ENCODE data around the gene ZRANB2. TPM values are rescaled to one million over a fixed set of nuclear protein-coding genes. Genes with fewer than 3 reads are reported as not detected.

The ZRANB2 gene
- total RNA-seq, 1 donor from 2014 or later = 30.8 TPM

DNA sequence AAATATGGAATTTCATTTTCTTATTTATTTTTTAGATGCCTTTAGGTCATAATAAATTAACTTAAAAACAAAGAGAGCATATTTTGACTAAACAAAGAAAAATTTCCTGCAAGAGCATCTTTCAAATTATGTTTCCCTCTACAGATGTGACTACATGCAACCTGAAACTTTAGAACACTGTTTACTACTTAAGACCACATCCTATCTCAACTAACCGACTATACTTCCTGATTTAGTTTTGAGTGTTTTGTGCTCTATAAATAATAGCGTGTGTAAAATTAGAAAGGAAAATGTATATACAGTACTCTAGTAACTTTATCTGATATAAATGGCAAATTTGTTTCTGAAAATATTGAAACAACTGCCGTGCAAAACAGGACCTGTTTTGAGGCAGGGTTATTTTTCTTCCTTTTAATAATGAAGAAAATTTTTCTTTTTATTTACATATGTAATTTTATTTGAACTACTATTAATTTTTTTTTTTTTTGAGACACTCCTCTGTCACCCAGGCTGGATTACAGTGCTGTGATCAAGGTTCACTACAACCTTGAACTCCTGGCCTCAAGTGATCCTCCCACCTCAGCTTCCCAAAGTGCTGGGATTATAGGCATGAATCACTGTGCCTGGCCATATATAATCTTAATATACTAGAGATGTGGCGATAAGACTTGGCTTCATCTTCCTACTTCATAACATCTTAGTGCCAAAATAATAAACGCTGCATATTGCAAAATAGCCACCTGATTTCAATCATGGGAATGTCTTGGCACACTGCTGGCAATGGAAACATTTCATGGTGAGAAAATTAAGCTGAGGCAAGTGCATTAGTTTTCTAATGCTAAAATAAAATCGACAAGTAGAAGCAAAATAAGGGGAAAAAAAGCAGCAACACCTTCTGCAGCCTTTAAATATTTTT lies 12.3 kb downstream of the ZRANB2 start:
- DNase-seq (ENCODE audit: low read depth) (no peak), FAIRE-seq (no peak)
- TF ChIP-seq, protein P1, sequence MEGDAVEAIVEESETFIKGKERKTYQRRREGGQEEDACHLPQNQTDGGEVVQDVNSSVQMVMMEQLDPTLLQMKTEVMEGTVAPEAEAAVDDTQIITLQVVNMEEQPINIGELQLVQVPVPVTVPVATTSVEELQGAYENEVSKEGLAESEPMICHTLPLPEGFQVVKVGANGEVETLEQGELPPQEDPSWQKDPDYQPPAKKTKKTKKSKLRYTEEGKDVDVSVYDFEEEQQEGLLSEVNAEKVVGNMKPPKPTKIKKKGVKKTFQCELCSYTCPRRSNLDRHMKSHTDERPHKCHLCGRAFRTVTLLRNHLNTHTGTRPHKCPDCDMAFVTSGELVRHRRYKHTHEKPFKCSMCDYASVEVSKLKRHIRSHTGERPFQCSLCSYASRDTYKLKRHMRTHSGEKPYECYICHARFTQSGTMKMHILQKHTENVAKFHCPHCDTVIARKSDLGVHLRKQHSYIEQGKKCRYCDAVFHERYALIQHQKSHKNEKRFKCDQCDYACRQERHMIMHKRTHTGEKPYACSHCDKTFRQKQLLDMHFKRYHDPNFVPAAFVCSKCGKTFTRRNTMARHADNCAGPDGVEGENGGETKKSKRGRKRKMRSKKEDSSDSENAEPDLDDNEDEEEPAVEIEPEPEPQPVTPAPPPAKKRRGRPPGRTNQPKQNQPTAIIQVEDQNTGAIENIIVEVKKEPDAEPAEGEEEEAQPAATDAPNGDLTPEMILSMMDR (IDR thresholded peaks at IDR 0.05; ENCODE audit: insufficient read depth, low read length, severe bottlenecking) = no peak
- Histone ChIP-seq H3K27me3 (ENCODE audit: control insufficient read depth, insufficient read depth, low read length) (no peaks in the 10 kb centered on the region), H3K4me3 (ENCODE audit: low read depth, low read length) (no peak overlapping the region), H3K36me3 (ENCODE audit: control insufficient read depth, insufficient read depth, low read length) (peaks cover 18% of the 10 kb centered on the region)

DNA sequence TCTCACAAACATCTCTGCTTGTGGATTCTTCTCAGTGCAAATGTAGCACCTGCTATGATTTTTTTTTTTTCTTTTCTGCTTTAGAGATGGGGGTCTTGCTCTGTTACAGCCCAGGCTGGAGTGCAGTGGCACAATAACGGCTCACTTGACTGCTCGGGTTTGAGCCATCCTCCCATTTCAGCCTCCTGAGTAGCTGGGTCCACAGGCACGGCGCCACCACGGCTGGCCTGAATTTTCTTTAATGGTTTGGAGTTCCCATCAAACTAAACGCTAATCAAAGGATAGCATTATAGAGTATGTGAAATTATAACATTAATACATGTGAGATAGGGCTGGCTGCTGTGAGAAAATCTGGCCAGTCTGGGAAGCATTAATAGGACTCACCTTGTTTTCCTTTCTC lies 26.0 kb downstream of the ZRANB2 start:
- FAIRE-seq (no peak), DNase-seq (ENCODE audit: low read depth) (no peak)
- Histone ChIP-seq H3K36me3 (ENCODE audit: control insufficient read depth, insufficient read depth, low read length) (no peaks in the 10 kb centered on the region), H3K27me3 (ENCODE audit: control insufficient read depth, insufficient read depth, low read length) (no peaks in the 10 kb centered on the region), H3K4me3 (ENCODE audit: low read depth, low read length) (no peak overlapping the region)
- TF ChIP-seq, protein P1 (IDR thresholded peaks at IDR 0.05; ENCODE audit: insufficient read depth, low read length, severe bottlenecking) = no peak

DNA sequence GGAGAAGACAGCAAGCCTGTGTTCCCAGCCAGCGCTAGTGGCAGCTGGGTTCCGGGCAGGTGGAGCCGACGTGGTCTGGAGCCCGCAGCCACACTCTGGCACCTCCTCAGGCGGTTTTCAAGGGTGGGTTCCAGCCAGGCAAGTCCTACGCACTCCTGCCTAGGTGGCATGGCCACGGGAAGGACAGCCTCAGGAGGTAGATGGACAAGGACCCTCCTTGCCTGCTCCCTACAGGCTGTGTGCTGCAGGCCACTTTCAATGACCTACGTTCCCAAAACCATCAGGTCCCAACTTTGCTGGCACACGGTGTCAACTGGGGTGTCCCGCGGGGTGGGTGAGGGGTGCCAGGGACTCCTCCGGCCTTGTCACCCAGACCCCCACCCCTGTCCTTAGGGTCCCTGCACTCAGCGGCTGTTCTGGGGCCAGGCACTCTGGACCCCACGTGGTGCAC lies 26.5 kb downstream of the ZRANB2 start:
- no peak for DNase-seq (ENCODE audit: low read depth)
- Histone ChIP-seq H3K4me3 (ENCODE audit: low read depth, low read length) (no peak overlapping the region), H3K27me3 (ENCODE audit: control insufficient read depth, insufficient read depth, low read length) (no peaks in the 10 kb centered on the region), H3K36me3 (ENCODE audit: control insufficient read depth, insufficient read depth, low read length) (no peaks in the 10 kb centered on the region)
- no peak for FAIRE-seq
- TF ChIP-seq, protein P1 (IDR thresholded peaks at IDR 0.05; ENCODE audit: insufficient read depth, low read length, severe bottlenecking) = no peak

DNA sequence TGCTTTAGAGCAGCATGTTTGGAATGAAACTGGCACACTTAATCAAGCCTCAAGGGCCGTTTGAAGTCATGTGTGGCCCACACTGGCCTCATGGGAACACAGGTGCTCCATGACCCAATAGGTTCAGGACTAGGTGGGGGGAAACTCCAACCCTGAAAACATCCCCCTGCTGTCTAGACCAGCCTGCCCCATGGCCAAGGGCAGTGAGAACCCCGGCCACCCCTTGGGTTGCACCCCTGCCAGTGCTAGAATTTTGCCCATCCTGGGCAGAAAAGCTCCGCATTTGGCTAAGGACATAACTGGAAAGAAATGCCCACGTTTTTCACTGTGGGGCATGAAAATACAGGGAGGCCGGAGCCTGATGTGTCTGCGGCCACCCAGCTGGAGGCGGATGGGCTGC lies 27.1 kb downstream of the ZRANB2 start:
- no peak for DNase-seq (ENCODE audit: low read depth)
- Histone ChIP-seq H3K36me3 (ENCODE audit: control insufficient read depth, insufficient read depth, low read length) (no peaks in the 10 kb centered on the region), H3K27me3 (ENCODE audit: control insufficient read depth, insufficient read depth, low read length) (no peaks in the 10 kb centered on the region), H3K4me3 (ENCODE audit: low read depth, low read length) (no peak overlapping the region)
- TF ChIP-seq, protein P1 (IDR thresholded peaks at IDR 0.05; ENCODE audit: insufficient read depth, low read length, severe bottlenecking) = no peak
- FAIRE-seq = no peak

DNA sequence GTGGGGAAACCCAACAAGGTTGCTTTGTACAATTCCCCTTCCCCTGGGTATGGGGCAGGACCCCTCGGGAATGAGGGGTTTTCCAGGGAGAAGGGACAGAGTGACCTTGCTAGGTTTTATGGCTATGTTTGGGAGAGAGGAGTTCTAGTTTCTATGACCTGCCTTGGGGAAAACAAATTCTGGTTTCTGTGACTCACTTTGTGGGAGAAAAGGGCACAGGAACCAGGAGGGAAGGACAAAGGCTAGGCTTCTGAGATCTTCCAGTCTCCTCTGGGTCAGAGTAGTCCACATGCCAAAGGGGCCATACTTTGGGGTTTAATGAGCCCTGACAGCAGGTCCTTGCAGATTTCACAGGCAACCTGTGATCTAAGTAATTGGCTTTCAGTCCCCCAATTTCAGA lies 27.7 kb downstream of the ZRANB2 start:
- no peak overlapping the region for H3K4me3 ChIP-seq (ENCODE audit: low read depth, low read length)
- peaks cover under 1% of the 10 kb centered on the region for H3K27me3 ChIP-seq (ENCODE audit: control insufficient read depth, insufficient read depth, low read length)
- FAIRE-seq (peak; percentile 64), DNase-seq (ENCODE audit: low read depth) (no peak)
- H3K36me3 ChIP-seq (ENCODE audit: control insufficient read depth, insufficient read depth, low read length) = no peaks in the 10 kb centered on the region
- TF ChIP-seq, protein P1 (IDR thresholded peaks at IDR 0.05; ENCODE audit: insufficient read depth, low read length, severe bottlenecking) = no peak

Data from bronchial epithelial cell (primary cell).